Left ventricle myocardium inferior (tissue), 1 donor: ENCODE results near the gene MX2. TPM values are rescaled to one million over a fixed set of nuclear protein-coding genes. Genes with fewer than 3 reads are reported as not detected.

Experiments used
- DNase-seq: peaks from one replicate; pipeline ENCODE4 v3.0.0-alpha.2; 2020
- H3K27ac ChIP-seq: fragments of 200-600 bp; replicated peaks from 2 replicates; pipeline ENCODE4 v1.8.0; 2021
- H3K27me3 ChIP-seq: fragments of 200-600 bp; 2 replicates; pipeline ENCODE4 v1.8.0; 2021; ENCODE audit warnings: low read depth
- H3K36me3 ChIP-seq: fragments of 200-600 bp; 2 replicates; pipeline ENCODE4 v1.8.0; 2021
- H3K4me1 ChIP-seq: fragments of 200-600 bp; 2 replicates; pipeline ENCODE4 v1.8.0; 2021
- H3K4me3 ChIP-seq: fragments of 200-600 bp; 2 replicates; pipeline ENCODE4 v1.8.0; 2021; ENCODE audit warnings: mild to moderate bottlenecking, moderate library complexity
- H3K9me3 ChIP-seq: fragments of 200-600 bp; replicated peaks from 2 replicates; pipeline ENCODE4 v1.8.0; 2021
- intact Hi-C: fragments of 100-400 bp; cut with micrococcal nuclease; formaldehyde crosslinking; loops from one replicate; pipeline ENCODE4 v1.11.0; 2022
- total RNA-seq: library from RNA; stranded (reverse); fragmentation: NEBNext Ultra II Directional; extraction: Animal tissue kit (Norgen Biotek cat#: 25700); gene quantifications from one replicate; pipeline ENCODE4 v1.2.1, GENCODE V29; 2021
- TF ChIP-seq, protein P1 (sequence below): fragments of 200-600 bp; IDR thresholded peaks from 2 replicates; pipeline ENCODE4 v1.8.0; 2021; ENCODE audit warnings: antibody characterized with exemption, mild to moderate bottlenecking, borderline replicate concordance
- donor health status: DM: no; HTN: yes; CAD: no; lungs with severe emphysema.

The MX2 gene
- total RNA-seq, 1 donor from 2014 or later: 5.4 TPM

GRCh38 chr21:41317458-41317857 is 44.4 kb upstream of the MX2 start:
- peaks cover 86% of the 10 kb centered on the region for H3K27me3 ChIP-seq
- H3K4me1 ChIP-seq: peaks cover 14% of the 10 kb centered on the region
- no peaks in the 10 kb centered on the region for H3K9me3 ChIP-seq
- no peak overlapping the region for H3K4me3 ChIP-seq
- DNase-seq: no peak
- H3K27ac ChIP-seq: no peak overlapping the region
- intact Hi-C loops: no loop called here
- TF ChIP-seq, protein P1, sequence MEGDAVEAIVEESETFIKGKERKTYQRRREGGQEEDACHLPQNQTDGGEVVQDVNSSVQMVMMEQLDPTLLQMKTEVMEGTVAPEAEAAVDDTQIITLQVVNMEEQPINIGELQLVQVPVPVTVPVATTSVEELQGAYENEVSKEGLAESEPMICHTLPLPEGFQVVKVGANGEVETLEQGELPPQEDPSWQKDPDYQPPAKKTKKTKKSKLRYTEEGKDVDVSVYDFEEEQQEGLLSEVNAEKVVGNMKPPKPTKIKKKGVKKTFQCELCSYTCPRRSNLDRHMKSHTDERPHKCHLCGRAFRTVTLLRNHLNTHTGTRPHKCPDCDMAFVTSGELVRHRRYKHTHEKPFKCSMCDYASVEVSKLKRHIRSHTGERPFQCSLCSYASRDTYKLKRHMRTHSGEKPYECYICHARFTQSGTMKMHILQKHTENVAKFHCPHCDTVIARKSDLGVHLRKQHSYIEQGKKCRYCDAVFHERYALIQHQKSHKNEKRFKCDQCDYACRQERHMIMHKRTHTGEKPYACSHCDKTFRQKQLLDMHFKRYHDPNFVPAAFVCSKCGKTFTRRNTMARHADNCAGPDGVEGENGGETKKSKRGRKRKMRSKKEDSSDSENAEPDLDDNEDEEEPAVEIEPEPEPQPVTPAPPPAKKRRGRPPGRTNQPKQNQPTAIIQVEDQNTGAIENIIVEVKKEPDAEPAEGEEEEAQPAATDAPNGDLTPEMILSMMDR: no peak
- no peaks in the 10 kb centered on the region for H3K36me3 ChIP-seq

DNA sequence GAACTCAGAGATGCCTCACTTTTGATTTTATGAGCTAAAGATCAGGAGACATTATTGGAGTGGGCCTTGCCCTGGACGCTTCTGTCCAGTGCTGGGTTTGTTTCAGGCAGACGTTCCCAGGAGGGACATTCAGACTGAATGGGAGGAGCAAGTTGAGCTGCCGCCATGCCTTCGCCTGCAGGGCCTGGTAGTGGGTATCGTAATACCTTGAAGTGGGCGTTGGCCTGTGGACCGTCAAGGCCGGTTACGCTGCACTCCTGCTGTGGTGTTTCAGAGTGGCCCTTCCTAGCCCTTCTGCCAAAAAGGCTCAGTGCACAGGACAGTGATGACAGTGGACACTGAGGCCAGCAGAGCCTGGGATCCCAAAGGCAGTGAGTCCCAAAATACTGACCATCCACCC is 43.6 kb upstream of the MX2 start:
- intact Hi-C loops: no loop called here
- DNase-seq: no peak
- peaks cover 87% of the 10 kb centered on the region for H3K27me3 ChIP-seq

DNA sequence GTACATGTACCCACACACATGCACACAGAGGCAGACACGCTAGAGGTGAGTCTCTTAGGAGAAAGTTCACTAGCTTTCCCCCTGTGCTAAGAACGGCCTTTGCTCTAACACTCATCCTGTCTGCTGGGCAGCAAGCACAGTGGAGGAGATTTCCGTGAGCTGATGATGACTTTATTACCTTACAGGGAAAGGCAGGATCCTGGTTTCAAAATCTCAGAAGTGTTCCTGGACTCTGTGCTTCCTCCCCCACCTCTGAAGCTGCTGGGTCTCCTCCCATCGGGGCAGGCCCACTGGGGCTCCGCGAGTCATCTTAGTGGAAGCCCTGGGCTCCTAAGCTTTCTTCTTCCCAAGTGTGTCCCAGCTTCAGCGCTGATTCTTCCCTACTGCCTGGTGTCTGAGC is 42.6 kb upstream of the MX2 start:
- H3K4me1 ChIP-seq: peaks cover 14% of the 10 kb centered on the region
- H3K27ac ChIP-seq: no peak overlapping the region
- TF ChIP-seq, protein P1: no peak
- no peak overlapping the region for H3K4me3 ChIP-seq
- H3K9me3 ChIP-seq: no peaks in the 10 kb centered on the region
- no peak for DNase-seq
- no peaks in the 10 kb centered on the region for H3K36me3 ChIP-seq
- intact Hi-C loops: no loop called here
- H3K27me3 ChIP-seq: peaks cover 80% of the 10 kb centered on the region

More for the DNA sequence above, 43.6 kb upstream of the MX2 start:
- Histone ChIP-seq H3K4me1 (peaks cover 14% of the 10 kb centered on the region), H3K36me3 (no peaks in the 10 kb centered on the region), H3K4me3 (no peak overlapping the region), H3K27ac (no peak overlapping the region), H3K9me3 (no peaks in the 10 kb centered on the region)
- TF ChIP-seq, protein P1: no peak

DNA sequence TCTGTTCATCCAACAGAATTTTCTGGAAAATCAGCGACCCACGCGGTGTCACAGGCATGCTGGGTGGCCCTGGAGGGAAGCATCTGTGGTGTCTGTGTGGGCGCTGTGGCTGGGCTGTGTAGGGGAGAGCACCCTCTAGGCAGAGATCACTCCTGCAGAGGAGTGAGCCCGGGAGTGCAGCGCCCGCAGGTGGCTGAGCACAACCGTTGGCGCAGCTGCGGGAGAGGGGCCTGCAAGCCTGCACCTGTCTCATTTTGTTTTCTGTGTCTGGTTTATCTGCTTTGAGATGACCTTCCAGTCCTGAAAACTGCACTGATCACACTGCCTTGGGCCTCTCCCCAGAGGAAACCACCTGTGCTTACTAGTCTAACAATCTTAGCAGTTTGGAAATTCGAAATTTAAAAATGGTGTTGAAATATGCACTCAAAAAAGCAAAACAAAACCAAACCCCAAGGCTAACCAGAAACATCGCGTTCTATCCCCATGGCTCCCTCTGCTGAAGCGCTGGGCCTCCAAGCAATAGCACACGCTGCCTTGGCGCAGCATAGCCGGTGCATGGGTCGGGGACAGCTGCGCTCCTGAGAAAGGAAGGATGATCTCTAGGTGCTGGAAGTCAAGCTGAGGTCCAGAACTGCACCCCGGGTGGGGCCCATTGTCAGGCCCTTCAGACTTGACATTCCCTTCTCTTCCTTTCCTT is 40.5 kb upstream of the MX2 start:
- intact Hi-C loops: no loop called here

DNA sequence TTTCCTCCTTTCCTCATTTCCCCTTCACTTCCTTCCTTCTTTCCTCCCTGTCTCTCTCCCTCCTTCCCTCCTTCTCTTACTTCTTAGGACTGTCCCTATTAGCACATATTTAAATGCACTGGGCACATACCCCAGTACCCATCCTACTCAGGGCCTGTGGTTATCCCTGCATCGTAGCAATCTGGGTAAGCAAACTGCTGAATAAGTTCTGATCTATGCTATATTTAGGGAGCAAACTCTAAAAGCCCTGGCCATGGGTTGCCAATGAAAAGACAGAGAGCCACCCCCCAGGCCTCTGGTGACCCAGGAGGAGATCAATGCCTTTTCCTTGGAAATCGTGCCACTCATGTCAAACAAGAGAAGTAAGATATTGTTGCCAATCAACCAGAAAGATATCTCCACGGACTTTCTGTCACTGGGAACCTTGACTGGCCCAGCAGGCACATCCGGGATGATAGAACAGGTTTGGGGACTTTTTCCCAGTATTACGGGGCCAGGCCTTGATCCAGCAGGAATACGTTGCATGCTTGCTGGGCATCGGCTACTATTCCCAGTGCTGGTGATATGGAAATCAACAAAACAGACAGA is 39.8 kb upstream of the MX2 start:
- Histone ChIP-seq H3K4me3 (no peak overlapping the region), H3K27ac (no peak overlapping the region), H3K36me3 (no peaks in the 10 kb centered on the region), H3K27me3 (peaks cover 73% of the 10 kb centered on the region), H3K9me3 (no peaks in the 10 kb centered on the region), H3K4me1 (peaks cover 3% of the 10 kb centered on the region)
- DNase-seq: no peak
- intact Hi-C loops: no loop called here
- TF ChIP-seq, protein P1: no peak

More for the DNA sequence above, 40.5 kb upstream of the MX2 start:
- peaks cover 73% of the 10 kb centered on the region for H3K27me3 ChIP-seq
- H3K4me3 ChIP-seq: no peak overlapping the region
- H3K36me3 ChIP-seq: no peaks in the 10 kb centered on the region
- H3K27ac ChIP-seq: no peak overlapping the region
- TF ChIP-seq, protein P1: no peak
- DNase-seq: no peak
- H3K4me1 ChIP-seq: peaks cover 9% of the 10 kb centered on the region
- no peaks in the 10 kb centered on the region for H3K9me3 ChIP-seq
